HL-60 (cell line): Measurements from ENCODE around the gene PSMD1.

Source experiments
- POLR2AphosphoS5 ChIP-seq: IDR thresholded peaks from 2 replicates; pipeline ENCODE4 v1.6.1; 2012; ENCODE audit warnings: low read depth
- TF ChIP-seq, protein P1 (sequence below): IDR thresholded peaks from one replicate; pipeline ENCODE4 v1.5.1; 2011; ENCODE audit warnings: low read length, control low read depth, inconsistent platforms; ENCODE audit not compliant: insufficient read depth

DNA sequence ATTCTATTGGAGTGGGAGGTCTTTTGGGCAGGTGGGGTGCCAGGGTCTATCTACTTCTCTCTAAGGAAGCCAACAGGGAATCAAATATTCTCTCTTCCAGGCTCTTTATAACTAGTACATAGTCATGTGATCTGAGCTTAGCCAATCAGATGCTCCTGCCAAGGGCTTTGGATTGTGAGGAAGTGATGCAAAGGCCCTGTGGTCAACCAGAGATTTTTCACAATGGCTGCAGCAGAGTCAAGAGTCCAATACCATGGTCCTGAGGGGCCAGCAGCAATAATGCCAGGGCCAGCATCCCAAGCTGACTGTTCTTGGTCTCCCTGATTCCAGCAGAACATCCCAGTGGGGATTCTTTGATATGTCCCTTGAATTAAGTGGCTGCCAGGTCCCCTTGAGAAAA, 27.8 kb upstream of the PSMD1 start:
- TF ChIP-seq, protein P1, sequence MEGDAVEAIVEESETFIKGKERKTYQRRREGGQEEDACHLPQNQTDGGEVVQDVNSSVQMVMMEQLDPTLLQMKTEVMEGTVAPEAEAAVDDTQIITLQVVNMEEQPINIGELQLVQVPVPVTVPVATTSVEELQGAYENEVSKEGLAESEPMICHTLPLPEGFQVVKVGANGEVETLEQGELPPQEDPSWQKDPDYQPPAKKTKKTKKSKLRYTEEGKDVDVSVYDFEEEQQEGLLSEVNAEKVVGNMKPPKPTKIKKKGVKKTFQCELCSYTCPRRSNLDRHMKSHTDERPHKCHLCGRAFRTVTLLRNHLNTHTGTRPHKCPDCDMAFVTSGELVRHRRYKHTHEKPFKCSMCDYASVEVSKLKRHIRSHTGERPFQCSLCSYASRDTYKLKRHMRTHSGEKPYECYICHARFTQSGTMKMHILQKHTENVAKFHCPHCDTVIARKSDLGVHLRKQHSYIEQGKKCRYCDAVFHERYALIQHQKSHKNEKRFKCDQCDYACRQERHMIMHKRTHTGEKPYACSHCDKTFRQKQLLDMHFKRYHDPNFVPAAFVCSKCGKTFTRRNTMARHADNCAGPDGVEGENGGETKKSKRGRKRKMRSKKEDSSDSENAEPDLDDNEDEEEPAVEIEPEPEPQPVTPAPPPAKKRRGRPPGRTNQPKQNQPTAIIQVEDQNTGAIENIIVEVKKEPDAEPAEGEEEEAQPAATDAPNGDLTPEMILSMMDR, result no peak
- TF ChIP-seq POLR2AphosphoS5, result no peak
